Cardiac fibroblast (primary cell): ENCODE results near the gene CFAP300.

Experiments used
- DNase-seq, 2 donors: peaks; one replicate each; pipeline versions ENCODE4 v3.0.0 to v3.0.0-alpha.2; 2010; ENCODE audit warnings: low read depth in 2 of 2
- H3K4me3 ChIP-seq, 2 donors: replicated peaks in 1 of 2; 1 replicate in 1 of 2; 2 replicates in 1 of 2; pipeline ENCODE4 v1.5.1; 2011; ENCODE audit warnings: low read depth in 2 of 2, low read length in 2 of 2, mild to moderate bottlenecking in 2 of 2, moderate library complexity in 1 of 2
- CTCF ChIP-seq: IDR thresholded peaks from one replicate; pipeline ENCODE4 v1.5.1; 2011; ENCODE audit warnings: low read depth, mild to moderate bottlenecking, low read length, inconsistent platforms

Gene CFAP300

DNA sequence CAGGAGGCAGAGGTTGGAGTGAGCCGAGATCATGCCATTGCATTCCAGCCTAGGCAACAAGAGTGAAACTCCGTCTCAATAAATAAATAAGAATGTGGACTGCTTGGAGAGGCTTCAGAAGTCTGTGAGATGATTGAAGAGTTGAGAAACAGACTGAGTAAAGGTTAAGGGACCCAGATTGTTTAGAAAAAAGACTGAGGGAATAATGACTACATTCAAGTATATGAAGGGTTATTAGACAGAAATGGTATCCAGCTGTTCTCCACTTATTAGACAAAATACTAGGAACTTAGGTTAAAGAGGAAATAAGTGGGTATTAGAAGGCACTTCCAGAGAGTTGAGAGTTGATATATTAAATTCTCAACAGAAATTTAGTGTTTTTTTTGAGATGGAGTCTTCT lies 52.5 kb downstream of the CFAP300 start:
- TF ChIP-seq CTCF = no peak
- no peak overlapping the region for H3K4me3 ChIP-seq
- no peak for DNase-seq

GRCh38 chr11:102108734-102109440 lies 61.6 kb downstream of the CFAP300 start:
- peak overlapping the region in 1 of 2 donors; percentile 84 for H3K4me3 ChIP-seq
- no peak for DNase-seq
- TF ChIP-seq CTCF = no peak

DNA sequence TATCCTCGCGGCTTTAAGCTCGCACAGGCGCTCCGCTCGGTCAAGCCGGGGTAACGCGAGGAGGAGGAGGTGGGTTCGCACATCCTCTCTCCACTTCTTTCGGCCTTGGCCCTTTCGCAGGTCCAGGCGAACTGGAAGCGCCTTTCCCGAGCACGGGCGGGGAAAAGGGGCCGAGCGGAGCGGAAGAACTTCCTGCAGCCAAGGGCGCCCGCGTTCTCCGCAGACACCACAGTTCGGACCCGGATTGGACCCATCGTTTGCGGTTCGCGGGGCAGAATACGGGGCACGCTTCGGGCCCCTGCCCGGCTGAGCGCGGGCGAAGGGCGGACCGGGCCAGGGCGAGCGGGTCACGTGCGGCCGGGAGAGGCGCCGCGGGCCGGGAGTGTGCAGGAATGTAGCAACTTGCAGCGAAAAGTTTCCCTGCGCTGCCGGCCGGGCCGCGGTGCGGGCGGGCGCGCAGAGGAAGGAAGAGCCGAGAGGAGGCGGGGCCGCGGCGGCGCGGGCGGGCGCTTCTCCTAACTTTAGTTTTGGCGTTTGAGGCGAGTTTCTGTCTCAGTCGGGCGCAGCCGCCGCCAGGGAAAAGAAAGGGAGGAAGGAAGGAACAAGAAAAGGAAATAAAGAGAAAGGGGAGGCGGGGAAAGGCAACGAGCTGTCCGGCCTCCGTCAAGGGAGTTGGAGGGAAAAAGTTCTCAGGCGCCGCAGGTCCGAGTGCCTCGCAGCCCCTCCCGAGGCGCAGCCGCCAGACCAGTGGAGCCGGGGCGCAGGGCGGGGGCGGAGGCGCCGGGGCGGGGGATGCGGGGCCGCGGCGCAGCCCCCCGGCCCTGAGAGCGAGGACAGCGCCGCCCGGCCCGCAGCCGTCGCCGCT lies 62.9 kb downstream of the CFAP300 start, which contains the start of gene YAP1:
Gene YAP1 (plus strand): TSS at position 552 of the 865 bp plus-strand sequence. CDS start 402 bp downstream, outside the sequence.
- TF ChIP-seq CTCF = peak; percentile 6
- DNase-seq = peak; percentile 93 to 97
- peak within 1 kb of the TSS; percentile 84 to 95 for H3K4me3 ChIP-seq

DNA sequence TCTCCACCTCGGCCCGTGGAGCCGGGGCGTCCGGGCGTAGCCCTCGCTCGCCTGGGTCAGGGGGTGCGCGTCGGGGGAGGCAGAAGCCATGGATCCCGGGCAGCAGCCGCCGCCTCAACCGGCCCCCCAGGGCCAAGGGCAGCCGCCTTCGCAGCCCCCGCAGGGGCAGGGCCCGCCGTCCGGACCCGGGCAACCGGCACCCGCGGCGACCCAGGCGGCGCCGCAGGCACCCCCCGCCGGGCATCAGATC lies 63.4 kb downstream of the CFAP300 start:
- DNase-seq = no peak
- H3K4me3 ChIP-seq = peak overlapping the region; percentile 84 to 95
- no peak for TF ChIP-seq CTCF

- peak; percentile 13 for TF ChIP-seq CTCF
- peak overlapping the region; percentile 84 to 95 for H3K4me3 ChIP-seq
- DNase-seq = peak; percentile 83 to 95
These were observed 64.0 kb downstream of the CFAP300 start for GRCh38 chr11:102111011-102111786.

DNA sequence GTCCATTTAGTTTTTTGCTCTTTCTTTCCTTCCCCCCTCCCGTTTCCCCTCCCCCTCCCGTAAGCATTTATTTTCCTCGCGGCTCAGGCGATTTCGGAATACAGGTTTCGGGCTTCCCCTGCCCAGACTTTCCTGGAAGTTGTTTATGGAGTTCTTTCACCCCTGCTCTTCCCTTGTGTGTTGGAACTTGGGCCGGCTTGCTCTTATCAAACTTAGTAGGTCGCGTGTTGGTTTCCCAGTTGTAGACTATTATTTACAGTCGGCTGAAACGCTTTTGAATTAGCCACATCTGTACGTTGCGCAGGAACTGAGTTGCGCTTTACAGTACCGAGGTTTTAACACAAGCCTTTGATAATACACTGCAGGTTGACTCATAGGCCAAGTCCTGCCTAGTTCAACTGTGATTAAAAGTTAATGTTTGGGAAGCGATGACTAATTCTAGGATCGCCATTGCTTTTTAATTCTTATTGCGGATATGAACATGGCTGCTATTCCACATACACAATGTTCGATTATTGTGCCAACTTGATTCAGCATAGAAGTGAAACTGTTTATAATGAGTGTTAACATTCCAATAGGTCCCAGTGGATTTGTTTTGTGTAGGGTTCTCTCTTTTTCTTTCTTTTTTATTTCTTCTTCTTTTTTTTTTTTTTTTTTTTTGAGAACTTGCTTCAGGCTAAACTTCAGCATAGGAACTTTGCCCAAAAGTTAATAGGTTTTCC lies 64.7 kb downstream of the CFAP300 start:
- H3K4me3 ChIP-seq = peak overlapping the region; percentile 84 to 95
- DNase-seq = peak; percentile 82 to 92
- no peak for TF ChIP-seq CTCF
